Measurements from ENCODE around the gene NLGN1. TPM values are rescaled to one million over a fixed set of nuclear protein-coding genes. Genes with fewer than 3 reads are reported as not detected.

Gene NLGN1
- total and polyA plus RNA-seq, 2 of the 13 experiments (the other 11 are each of a cell fraction or from before 2014, with no cell fraction given) = not detected

GRCh38 chr3:173905381-173905780 lies 507.8 kb downstream of the NLGN1 start:
- Histone ChIP-seq H3K4me1 (ENCODE audit: insufficient read depth, low read length) (no peaks in the 10 kb centered on the region), H2AFZ (ENCODE audit: low read length) (no peak overlapping the region), H3K4me3 (replicated peaks in 1 of 3; ENCODE audit: insufficient read depth in 1 of 3, low read depth in 2 of 3, low read length in 3 of 3) (no peak overlapping the region), H4K20me1 (ENCODE audit: insufficient read depth, low read length) (no peaks in the 10 kb centered on the region), H3K9me3 (ENCODE audit: low read length) (no peaks in the 10 kb centered on the region), H3K27me3 (ENCODE audit: control insufficient read depth in 1 of 2, insufficient read depth in 2 of 2, low read length in 2 of 2) (no peaks in the 10 kb centered on the region), H3K36me3 (replicated peaks in 1 of 2; ENCODE audit: control insufficient read depth in 1 of 2, insufficient read depth in 2 of 2, low read length in 2 of 2) (no peaks in the 10 kb centered on the region), H3K27ac (ENCODE audit: extremely low read length, insufficient read depth, low read length) (no peak overlapping the region), H3K4me2 (ENCODE audit: low read depth, low read length) (no peak overlapping the region), H3K79me2 (ENCODE audit: insufficient read depth, low read length) (no peaks in the 10 kb centered on the region), H3K9ac (ENCODE audit: insufficient read depth, low read depth, low read length) (no peak overlapping the region)
- BruUV-seq (replicated peaks) = no TSS peak
- TF ChIP-seq RARG (CRISPR knock-in tag; IDR thresholded peaks at IDR 0.05; ENCODE audit: low read depth) (no peak), ZFX (CRISPR knock-in tag; IDR thresholded peaks at IDR 0.05; ENCODE audit: low read depth) (no peak), ZBTB3 (CRISPR knock-in tag; IDR thresholded peaks at IDR 0.05; ENCODE audit: borderline replicate concordance, low read depth) (no peak), ZNF800 (CRISPR knock-in tag; IDR thresholded peaks at IDR 0.05) (no peak), ZNF318 (CRISPR knock-in tag; IDR thresholded peaks at IDR 0.05) (no peak), HNRNPH1 (optimal IDR thresholded peaks at IDR 0.05; ENCODE audit: low read depth, low read length) (no peak), TGIF2 (CRISPR knock-in tag; IDR thresholded peaks at IDR 0.05) (no peak)
- ATAC-seq (no peak), FAIRE-seq (no peak), DNase-seq (ENCODE audit: low spot score) (no peak)
- in situ Hi-C loops (cut with HindIII; ENCODE audit: extremely low pct_ligation_motif_present, low pct_unique_long_range_greater_than_20kb) = no loop called here
- WGBS (ENCODE audit: low lambda C conversion rate) = 0% methylated on average over 1 of the region's 1 CpG
- ChIA-PET POLR2A (no interaction called here), CTCF (ENCODE audit: low intra/inter-chr PET ratio, low total read pairs) (no interaction called here)
- intact Hi-C loops (cut with micrococcal nuclease; ENCODE audit: unreplicated experiment) = no loop called here
